ENCODE data around the gene PRDM11.

The PRDM11 gene

DNA sequence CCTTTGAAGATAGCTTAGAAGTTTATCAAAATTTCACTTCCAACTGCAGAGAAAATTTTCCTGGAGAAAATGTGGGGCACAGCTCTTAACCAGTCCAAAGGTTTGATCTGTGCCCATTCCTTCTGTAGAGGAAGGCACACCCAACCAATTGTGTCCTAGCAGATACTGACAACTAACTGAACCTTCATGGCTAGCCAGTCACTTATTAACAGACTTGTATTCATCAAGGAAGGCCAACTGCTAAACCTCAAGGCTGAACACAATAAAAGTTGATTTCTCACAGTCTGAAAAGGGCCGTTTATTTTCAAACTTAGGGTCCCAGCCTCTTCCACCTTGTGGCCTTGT, 120.2 kb downstream of the PRDM11 start:
- DNase-seq: no peak

- DNase-seq: no peak
Observed at GRCh38 chr11:45267052-45267451, 120.6 kb downstream of the PRDM11 start.

DNA sequence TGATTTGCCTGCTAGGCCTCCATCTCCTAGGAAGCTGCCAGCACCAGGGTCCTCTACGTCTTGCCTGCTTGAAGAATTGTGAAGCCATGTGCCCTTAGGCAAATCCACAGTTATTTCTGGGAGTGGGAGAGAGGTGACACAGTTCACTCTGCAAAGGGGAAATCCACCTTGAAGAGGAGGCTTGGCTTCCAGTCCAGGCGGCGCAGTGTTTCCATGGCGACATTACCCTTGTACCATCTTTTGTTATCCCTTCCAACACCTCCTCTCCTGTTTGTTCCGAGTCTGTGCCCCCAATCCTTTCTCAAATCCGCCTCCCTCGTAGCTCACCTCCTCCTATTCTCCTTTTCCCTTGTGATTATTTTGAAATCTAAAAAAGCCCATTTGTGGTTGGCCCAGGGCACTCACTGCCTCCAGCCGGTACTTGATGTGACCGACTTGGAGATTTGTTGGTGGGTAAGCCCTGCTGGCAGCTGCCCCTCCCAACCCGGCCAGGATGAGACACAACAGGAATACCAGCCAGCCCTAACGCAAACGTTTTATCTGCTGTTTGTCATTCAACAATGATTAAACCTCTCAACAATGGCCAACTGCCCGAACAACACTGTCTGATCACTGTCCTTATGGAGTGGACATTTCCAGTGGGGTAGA, 121.3 kb downstream of the PRDM11 start:
- no peak for DNase-seq

DNA sequence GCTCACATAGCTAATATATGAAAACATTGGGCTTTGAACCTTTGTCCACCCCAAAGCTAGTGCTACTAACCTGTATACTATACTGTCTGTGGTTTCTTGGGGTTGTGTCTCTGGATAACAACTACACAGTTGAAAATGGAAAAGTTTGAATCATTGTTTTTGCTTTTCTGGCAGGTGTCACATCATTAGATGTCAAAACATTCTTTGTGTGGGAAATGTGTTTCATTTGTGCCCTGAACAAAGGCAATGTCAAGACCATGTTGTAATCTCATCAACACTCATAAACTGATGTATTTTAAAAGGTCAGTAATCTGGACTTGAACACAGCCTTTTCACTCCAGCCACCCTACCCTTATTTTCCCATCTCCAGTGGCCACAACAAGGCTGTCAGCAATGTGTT, 123.2 kb downstream of the PRDM11 start:
- no peak for DNase-seq

- DNase-seq: no peak
Observed at GRCh38 chr11:45270946-45271716, 124.7 kb downstream of the PRDM11 start.

DNA sequence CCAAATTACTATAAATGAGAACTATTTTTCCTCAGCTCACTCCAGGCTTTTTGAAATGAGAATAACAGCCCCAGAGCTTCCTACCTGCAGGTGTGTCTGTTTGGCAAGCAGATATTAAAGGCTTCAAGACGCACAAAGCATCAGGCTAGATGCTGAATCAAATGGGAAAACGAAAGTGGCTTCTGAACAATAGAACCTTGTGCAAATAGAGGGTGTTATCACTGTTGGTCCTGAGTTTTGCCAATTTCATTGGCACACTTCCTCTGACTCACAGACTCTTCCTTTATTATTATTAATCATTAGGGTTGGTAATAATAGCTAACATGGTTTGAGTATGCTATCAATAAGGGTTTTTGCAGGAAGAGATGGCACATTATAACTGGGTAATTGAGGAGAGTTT, 126.3 kb downstream of the PRDM11 start:
- DNase-seq: no peak

- DNase-seq: no peak
Observed at GRCh38 chr11:45273509-45273908, 127.1 kb downstream of the PRDM11 start.

- no peak for DNase-seq
Observed at GRCh38 chr11:45274206-45274605, 127.8 kb downstream of the PRDM11 start.

DNA sequence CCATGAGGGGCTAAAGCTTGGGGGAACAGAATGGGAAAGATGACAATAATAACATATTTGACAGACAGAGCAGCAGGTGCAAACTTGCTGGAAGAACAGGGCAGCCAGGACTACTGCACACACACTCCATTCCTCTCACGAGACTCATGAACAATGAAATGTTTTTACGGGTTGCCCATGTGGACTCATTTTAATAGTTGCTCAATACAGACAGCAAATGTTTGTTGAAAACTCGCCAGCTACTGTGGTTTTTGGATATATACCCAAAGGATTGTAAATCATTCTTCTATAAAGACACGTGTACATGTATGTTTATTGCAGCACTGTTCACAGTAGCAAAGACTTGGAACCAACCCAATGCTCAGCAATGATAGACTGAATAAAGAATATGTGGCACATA, 129.4 kb downstream of the PRDM11 start:
- no peak for DNase-seq

GRCh38 chr11:45278714-45279113, 132.3 kb downstream of the PRDM11 start:
- no peak for DNase-seq

DNA sequence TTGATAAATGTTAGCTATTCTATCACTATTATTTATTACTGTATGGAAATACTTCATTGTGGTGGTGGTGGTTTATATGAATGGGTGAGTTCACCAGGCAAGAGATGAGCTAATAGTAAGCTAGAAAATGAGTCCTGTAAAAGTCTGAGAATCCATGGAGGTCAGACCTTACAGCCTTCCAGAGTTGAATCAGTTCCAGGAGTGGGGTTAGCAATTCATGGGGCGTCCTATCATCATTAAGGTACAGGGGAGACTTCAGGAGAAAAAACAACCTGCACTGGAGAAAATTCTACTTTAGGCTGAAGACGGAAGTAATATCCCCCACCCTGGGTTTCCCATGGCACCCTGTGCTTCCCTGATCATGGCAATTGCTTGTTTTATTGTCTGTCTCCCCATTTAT, 133.2 kb downstream of the PRDM11 start:
- DNase-seq: no peak

- no peak for DNase-seq
Observed at GRCh38 chr11:45280449-45280848, 134.0 kb downstream of the PRDM11 start.

DNA sequence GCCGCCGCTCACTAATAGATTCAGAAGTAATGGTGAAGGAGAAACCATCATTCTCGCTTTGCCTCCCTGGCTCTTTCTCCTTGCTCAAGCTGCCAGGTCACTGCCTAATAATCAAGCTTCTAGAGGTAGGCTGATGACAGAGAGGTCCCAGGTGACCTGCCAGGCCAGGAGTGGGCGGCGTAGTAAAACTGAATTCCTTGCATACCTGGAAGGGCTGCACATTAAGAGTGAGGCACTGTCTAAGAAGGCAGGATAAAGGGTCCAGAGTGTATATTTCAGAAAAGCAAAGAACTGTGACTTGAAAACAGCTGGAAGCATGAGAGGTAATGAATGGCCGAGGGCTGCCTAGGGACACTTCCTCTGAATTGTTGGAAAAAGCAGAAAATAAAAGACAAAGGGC, 135.6 kb downstream of the PRDM11 start:
- no peak for DNase-seq

Measured in effector CD4-positive, alpha-beta T cell (primary cell).